WTC11 (cell line): ENCODE measurements around the gene CTIF. TPM values are rescaled to one million over a fixed set of nuclear protein-coding genes. Genes with fewer than 3 reads are reported as not detected.

ENCODE experiments used
- ATAC-seq: fragments of 200-7000 bp; cut with Tn5 transposase; 2 replicates; pipeline ENCODE4 v1.10.0; 2021; ENCODE audit warnings: mild to moderate bottlenecking, moderate library complexity
- CTCF ChIA-PET: fragments of 300-600 bp; sonication (Branson Sonifier 250); formaldehyde crosslinking; loops from one replicate; lab custom pipeline; 2021; ENCODE audit warnings: antibody characterized with exemption; lab: Charles Lee
- POLR2A ChIA-PET: fragments of 350-600 bp; sonication (Branson Sonifier 250); formaldehyde crosslinking; loops from one replicate; lab custom pipeline; 2021; ENCODE audit warnings: antibody characterized with exemption; lab: Charles Lee
- DNase-seq: peaks from one replicate; pipeline ENCODE4 v3.0.0; 2021; ENCODE audit warnings: low spot score
- H3K27ac Mint-ChIP-seq: 2 replicates; pipeline ENCODE4 v1.8.0; 2021; ENCODE audit warnings: mixed read lengths
- H3K27me3 Mint-ChIP-seq: 2 replicates; pipeline ENCODE4 v1.8.0; 2021; ENCODE audit warnings: low read depth, mild to moderate bottlenecking, moderate library complexity, mixed read lengths
- H3K36me3 Mint-ChIP-seq: 2 replicates; pipeline ENCODE4 v1.8.0; 2021; ENCODE audit warnings: mixed read lengths
- H3K4me1 Mint-ChIP-seq: 2 replicates; pipeline ENCODE4 v1.8.0; 2022; ENCODE audit warnings: mixed read lengths
- H3K4me3 Mint-ChIP-seq: 2 replicates; pipeline ENCODE4 v1.8.0; 2021; ENCODE audit warnings: mild to moderate bottlenecking, moderate library complexity, mixed read lengths
- H3K9me3 Mint-ChIP-seq: 2 replicates; pipeline ENCODE4 v1.8.0; 2021; ENCODE audit warnings: mixed read lengths
- AFF4 ChIP-seq: sonication (generic); formaldehyde crosslinking; IDR thresholded peaks from 2 replicates; pipeline ENCODE4 v1.8.1; 2023; ENCODE audit warnings: mild to moderate bottlenecking, missing genetic modification reagents, borderline replicate concordance
- AR ChIP-seq: fragments of 250-450 bp; sonication (Bioruptor Pico); IDR thresholded peaks from 2 replicates; pipeline ENCODE4 v1.9.0; 2021; ENCODE audit warnings: mild to moderate bottlenecking
- ARID4B ChIP-seq: sonication (generic); formaldehyde crosslinking; IDR thresholded peaks from 2 replicates; pipeline ENCODE4 v1.8.0; 2023; ENCODE audit warnings: missing genetic modification reagents, mild to moderate bottlenecking, borderline replicate concordance
- ATF1 ChIP-seq: sonication (generic); formaldehyde crosslinking; IDR thresholded peaks from 2 replicates; pipeline ENCODE4 v1.8.1; 2023; ENCODE audit warnings: mild to moderate bottlenecking, moderate library complexity, missing genetic modification reagents
- GTF2I ChIP-seq: fragments of 250-450 bp; sonication (Bioruptor Pico); conservative IDR thresholded peaks from 2 replicates; pipeline ENCODE4 v1.4.0; 2021; ENCODE audit warnings: mild to moderate bottlenecking
- KAT7 ChIP-seq: sonication (generic); formaldehyde crosslinking; IDR thresholded peaks from 2 replicates; pipeline ENCODE4 v1.8.1; 2023; ENCODE audit warnings: missing genetic modification reagents, mild to moderate bottlenecking, borderline replicate concordance
- MYBL2 ChIP-seq: sonication (generic); formaldehyde crosslinking; IDR thresholded peaks from 2 replicates; pipeline ENCODE4 v1.8.1; 2023; ENCODE audit warnings: mild to moderate bottlenecking, moderate library complexity, missing genetic modification reagents
- NFYB ChIP-seq: sonication (generic); formaldehyde crosslinking; conservative IDR thresholded peaks from 2 replicates; pipeline ENCODE4 v1.8.0; 2022; ENCODE audit warnings: low read depth, missing genetic modification reagents
- PRRX2 ChIP-seq: fragments of 250-450 bp; sonication (Bioruptor Pico); IDR thresholded peaks from 2 replicates; pipeline ENCODE4 v1.8.0; 2021; ENCODE audit warnings: mild to moderate bottlenecking
- SMAD3 ChIP-seq: sonication (generic); formaldehyde crosslinking; IDR thresholded peaks from 2 replicates; pipeline ENCODE4 v1.8.0; 2022; ENCODE audit warnings: missing genetic modification reagents, mild to moderate bottlenecking, borderline replicate concordance
- SOX15 ChIP-seq: fragments of 250-450 bp; sonication (Bioruptor Pico); IDR thresholded peaks from 2 replicates; pipeline ENCODE4 v1.9.0; 2021; ENCODE audit warnings: mild to moderate bottlenecking
- SP1 ChIP-seq: sonication (generic); formaldehyde crosslinking; conservative IDR thresholded peaks from 2 replicates; pipeline ENCODE4 v1.8.1; 2022; ENCODE audit warnings: missing genetic modification reagents
- TCF7 ChIP-seq: sonication (generic); formaldehyde crosslinking; IDR thresholded peaks from 2 replicates; pipeline ENCODE4 v1.8.0; 2022; ENCODE audit warnings: mild to moderate bottlenecking, low read depth, missing genetic modification reagents, moderate library complexity
- TEAD1 ChIP-seq: sonication (generic); formaldehyde crosslinking; IDR thresholded peaks from 2 replicates; pipeline ENCODE4 v1.8.0; 2022; ENCODE audit warnings: mild to moderate bottlenecking, missing genetic modification reagents
- ZNF219 ChIP-seq: sonication (generic); formaldehyde crosslinking; IDR thresholded peaks from 2 replicates; pipeline ENCODE4 v1.8.0; 2023; ENCODE audit warnings: missing genetic modification reagents, mild to moderate bottlenecking, borderline replicate concordance
- ZNF425 ChIP-seq: fragments of 250-450 bp; sonication (Bioruptor Pico); conservative IDR thresholded peaks from 2 replicates; pipeline ENCODE4 v1.9.0; 2021; ENCODE audit warnings: mild to moderate bottlenecking
- ZNF532 ChIP-seq: fragments of 250-450 bp; sonication (Bioruptor Pico); IDR thresholded peaks from 2 replicates; pipeline ENCODE4 v1.9.0; 2021; ENCODE audit warnings: mild to moderate bottlenecking, borderline replicate concordance
- total RNA-seq: library from RNA; stranded (reverse); gene quantifications from 3 replicates; pipeline ENCODE4 v1.2.3, GENCODE V29; 2021

CTIF gene
- total RNA-seq, 1 experiment from 2014 or later = 28.5 TPM

- H3K27ac Mint-ChIP-seq = no peak overlapping the region
- ChIA-PET POLR2A (no interaction called here), CTCF (no interaction called here)
- no peaks in the 10 kb centered on the region for H3K9me3 Mint-ChIP-seq
- H3K36me3 Mint-ChIP-seq = no peaks in the 10 kb centered on the region
- no peak overlapping the region for H3K4me3 Mint-ChIP-seq
- peaks cover 18% of the 10 kb centered on the region for H3K4me1 Mint-ChIP-seq
- no peaks in the 10 kb centered on the region for H3K27me3 Mint-ChIP-seq
- DNase-seq (no peak), ATAC-seq (no peak)
- TF ChIP-seq NFYB (CRISPR knock-in tag) (no peak), ARID4B (CRISPR knock-in tag) (no peak), SMAD3 (CRISPR knock-in tag) (no peak), AFF4 (CRISPR knock-in tag) (no peak), ZNF532 (CRISPR knock-in tag) (no peak), ZNF425 (CRISPR knock-in tag) (no peak), MYBL2 (no peak), KAT7 (CRISPR knock-in tag) (no peak), PRRX2 (no peak), GTF2I (CRISPR knock-in tag) (no peak), ZNF219 (CRISPR knock-in tag) (no peak), TEAD1 (CRISPR knock-in tag) (no peak), ATF1 (CRISPR knock-in tag) (no peak), SP1 (CRISPR knock-in tag) (no peak), SOX15 (CRISPR knock-in tag) (no peak), TCF7 (CRISPR knock-in tag) (no peak), AR (CRISPR knock-in tag) (no peak)
Observed at GRCh38 chr18:48736321-48737260, 197.8 kb downstream of the CTIF start.
